Left hindlimb (tissue), 1 donor: ENCODE data around the gene STPG4.
"Not testable (repeated sequence)": the region's sequence is repeated elsewhere in the genome, so short reads cannot be mapped to it uniquely, and the experiment has no call there.

Experiments
- DNase-seq: peaks from one replicate; pipeline ENCODE4 v3.0.0-alpha.2; 2018

The STPG4 gene

GRCh38 chr2:47155091-47155876, at the start of gene STPG4:
Gene STPG4 (minus strand): TSS chr2:47155308. CDS start chr2:47155251, 57 bp downstream.
- no peak for DNase-seq

GRCh38 chr2:47204691-47205090, 49.6 kb upstream of the STPG4 start:
- no peak for DNase-seq

- DNase-seq = no peak
Measured at GRCh38 chr2:47203995-47204394, 48.9 kb upstream of the STPG4 start.

- no peak for DNase-seq
Measured at GRCh38 chr2:47201224-47201623, 46.1 kb upstream of the STPG4 start.

- DNase-seq = no peak
Measured at GRCh38 chr2:47198985-47199451, 43.9 kb upstream of the STPG4 start.

GRCh38 chr2:47196499-47196898, 41.4 kb upstream of the STPG4 start:
- no peak for DNase-seq

GRCh38 chr2:47196046-47196445, 40.9 kb upstream of the STPG4 start:
- DNase-seq = no peak

GRCh38 chr2:47195148-47195547, 40.0 kb upstream of the STPG4 start:
- DNase-seq = no peak

GRCh38 chr2:47194410-47194809, 39.3 kb upstream of the STPG4 start:
- no peak for DNase-seq

- DNase-seq = no peak
Measured at GRCh38 chr2:47193607-47194006, 38.5 kb upstream of the STPG4 start.

GRCh38 chr2:47190188-47190881, 35.2 kb upstream of the STPG4 start:
- DNase-seq = no peak

GRCh38 chr2:47189635-47190034, 34.5 kb upstream of the STPG4 start:
- DNase-seq = no peak

- DNase-seq = no peak
Measured at GRCh38 chr2:47187069-47187468, 32.0 kb upstream of the STPG4 start.

- no peak for DNase-seq
Measured at GRCh38 chr2:47186351-47186750, 31.2 kb upstream of the STPG4 start.

- not testable (repeated sequence) for DNase-seq
Measured at GRCh38 chr2:47185098-47185497, 30.0 kb upstream of the STPG4 start.

- DNase-seq = no peak
Measured at GRCh38 chr2:47181176-47181575, 26.1 kb upstream of the STPG4 start.

- no peak for DNase-seq
Measured at GRCh38 chr2:47180531-47180930, 25.4 kb upstream of the STPG4 start.

- no peak for DNase-seq
Measured at GRCh38 chr2:47179388-47179787, 24.3 kb upstream of the STPG4 start.

- DNase-seq = no peak
Measured at GRCh38 chr2:47178341-47178740, 23.2 kb upstream of the STPG4 start.

- no peak for DNase-seq
Measured at GRCh38 chr2:47177043-47177565, 22.0 kb upstream of the STPG4 start.

GRCh38 chr2:47174733-47175361, 19.7 kb upstream of the STPG4 start:
- DNase-seq = peak; percentile 50

- DNase-seq = no peak
Measured at GRCh38 chr2:47173986-47174732, 19.1 kb upstream of the STPG4 start.
